H1 (cell line): ENCODE results near the gene ZFAND6. TPM values are rescaled to one million over a fixed set of nuclear protein-coding genes. Genes with fewer than 3 reads are reported as not detected.

Experiments used
- CTCF ChIA-PET: fragments of 300-600 bp; sonication (Branson Sonifier 250); formaldehyde crosslinking; loops from one replicate; lab custom pipeline; 2021; ENCODE audit not compliant: partially characterized antibody; lab: Charles Lee
- POLR2A ChIA-PET: fragments of 300-600 bp; sonication (Branson Sonifier 250); formaldehyde crosslinking; loops from one replicate; lab custom pipeline; 2021; ENCODE audit warnings: inconsistent platforms; ENCODE audit not compliant: partially characterized antibody; lab: Charles Lee
- DNase-seq, 2 experiments: peaks; one replicate each; pipeline versions ENCODE4 v3.0.0 to v3.0.0-alpha.2; 2010 to 2022; ENCODE audit warnings: low spot score in 2 of 2, low read depth in 1 of 2, mixed read lengths in 1 of 2
- FAIRE-seq: peaks from 2 replicates; lab custom pipeline; 2011; peaks lifted over from hg19 to GRCh38; lab: Jason Lieb, UNC
- H2AFZ ChIP-seq: 2 replicates; pipeline ENCODE4 v1.8.1; 2012; ENCODE audit warnings: low read length, inconsistent platforms
- H2AK5ac ChIP-seq: 2 replicates; pipeline ENCODE4 v1.6.1; 2013; ENCODE audit warnings: low read depth, low read length
- H2BK120ac ChIP-seq: replicated peaks from 2 replicates; pipeline ENCODE3; 2013; ENCODE audit warnings: low read depth, low read length, inconsistent platforms
- H2BK12ac ChIP-seq: 2 replicates; pipeline ENCODE4 v1.6.1; 2013; ENCODE audit warnings: low read depth, low read length
- H2BK15ac ChIP-seq: 2 replicates; pipeline ENCODE4 v1.6.1; 2013; ENCODE audit warnings: low read length
- H2BK20ac ChIP-seq: 2 replicates; pipeline ENCODE4 v1.6.1; 2013; ENCODE audit warnings: low read length
- H2BK5ac ChIP-seq: 2 replicates; pipeline ENCODE4 v1.6.1; 2013; ENCODE audit warnings: low read depth, low read length
- H3K14ac ChIP-seq: 2 replicates; pipeline ENCODE4 v1.6.1; 2013; ENCODE audit warnings: inconsistent platforms; ENCODE audit not compliant: insufficient read length
- H3K18ac ChIP-seq: 2 replicates; pipeline ENCODE4 v1.6.1; 2013; ENCODE audit warnings: low read length; ENCODE audit errors: extremely low read depth
- H3K23ac ChIP-seq: 2 replicates; pipeline ENCODE4 v1.6.1; 2013; ENCODE audit warnings: inconsistent platforms; ENCODE audit not compliant: insufficient read length
- H3K23me2 ChIP-seq: 2 replicates; pipeline ENCODE4 v1.6.1; 2013; ENCODE audit warnings: low read depth, low read length
- H3K27ac ChIP-seq: 2 replicates; pipeline ENCODE4 v1.6.1; 2011; ENCODE audit warnings: low read depth, low read length, inconsistent platforms
- H3K27me3 ChIP-seq, 4 experiments: replicated peaks in 1 of 4; 1 replicate in 1 of 4; 2 replicates in 3 of 4; pipeline versions ENCODE4 v1.6.1 to v1.8.1; 2011 to 2013; ENCODE audit warnings: low read length in 3 of 4, mild to moderate bottlenecking in 3 of 4, inconsistent platforms in 2 of 4, mixed read lengths in 2 of 4, moderate library complexity in 1 of 4; ENCODE audit not compliant: control insufficient read depth in 3 of 4, insufficient read depth in 3 of 4; ENCODE audit errors: extremely low read depth in 1 of 4
- H3K36me3 ChIP-seq, 4 experiments: 2 replicates each; pipeline versions ENCODE4 v1.6.1 to v1.8.1; 2011 to 2013; ENCODE audit warnings: mild to moderate bottlenecking in 4 of 4, low read length in 3 of 4, moderate library complexity in 2 of 4, control low read depth in 1 of 4, inconsistent platforms in 1 of 4; ENCODE audit not compliant: insufficient read depth in 4 of 4, control insufficient read depth in 2 of 4
- H3K4ac ChIP-seq: replicated peaks from 2 replicates; pipeline ENCODE3; 2013; ENCODE audit warnings: low read length, low read depth, mixed read lengths, inconsistent platforms; ENCODE audit not compliant: insufficient read length
- H3K4me1 ChIP-seq, 4 experiments: replicated peaks in 1 of 4; 1 replicate in 1 of 4; 2 replicates in 3 of 4; pipeline versions ENCODE4 v1.6.1 to v1.8.1; 2011 to 2013; ENCODE audit warnings: low read length in 3 of 4, inconsistent platforms in 2 of 4, mixed read lengths in 1 of 4; ENCODE audit not compliant: insufficient read depth in 4 of 4, control insufficient read depth in 3 of 4
- H3K4me2 ChIP-seq, 2 experiments: 2 replicates each; pipeline versions ENCODE4 v1.6.1 to v1.8.1; 2011 to 2013; ENCODE audit warnings: low read depth in 2 of 2, low read length in 2 of 2, control low read depth in 1 of 2, inconsistent platforms in 1 of 2, mild to moderate bottlenecking in 1 of 2; ENCODE audit not compliant: insufficient read depth in 1 of 2
- H3K4me3 ChIP-seq, 4 experiments: fragments of 200-600, 300-600 bp in 1 of 4; sonication (generic), shearing (Covaris generic), sonication (Bioruptor Twin) in 1 of 4; 2 replicates each; pipeline versions ENCODE4 v1.5.1 to v1.8.1; 2011 to 2016; ENCODE audit warnings: low read length in 4 of 4, low read depth in 3 of 4, control low read depth in 2 of 4, inconsistent platforms in 2 of 4, mild to moderate bottlenecking in 2 of 4, mixed read lengths in 1 of 4, moderate library complexity in 1 of 4; ENCODE audit not compliant: insufficient read depth in 2 of 4; ENCODE audit errors: extremely low read depth in 1 of 4
- H3K56ac ChIP-seq: replicated peaks from 2 replicates; pipeline ENCODE3; 2013; ENCODE audit warnings: low read depth, mild to moderate bottlenecking, mixed read lengths, low read length, inconsistent platforms; ENCODE audit not compliant: insufficient read length
- H3K79me1 ChIP-seq: 2 replicates; pipeline ENCODE4 v1.6.1; 2013; ENCODE audit warnings: low read depth, low read length, control low read depth
- H3K79me2 ChIP-seq, 2 experiments: 2 replicates each; pipeline versions ENCODE4 v1.6.1 to v1.8.1; 2012 to 2013; ENCODE audit warnings: low read length in 2 of 2, mild to moderate bottlenecking in 2 of 2, inconsistent platforms in 1 of 2; ENCODE audit not compliant: insufficient read depth in 2 of 2, control insufficient read depth in 1 of 2
- H3K9ac ChIP-seq, 4 experiments: replicated peaks in 1 of 4; 1 replicate in 1 of 4; 2 replicates in 3 of 4; pipeline versions ENCODE4 v1.6.1 to v1.8.1; 2011 to 2013; ENCODE audit warnings: low read depth in 3 of 4, low read length in 3 of 4, control low read depth in 2 of 4, mild to moderate bottlenecking in 2 of 4, moderate library complexity in 2 of 4, inconsistent platforms in 1 of 4; ENCODE audit errors: extremely low read depth in 1 of 4
- H3K9me3 ChIP-seq, 2 experiments: 2 replicates each; pipeline versions ENCODE4 v1.6.1 to v1.8.1; 2012 to 2013; ENCODE audit warnings: mild to moderate bottlenecking in 2 of 2, moderate library complexity in 2 of 2, control low read depth in 1 of 2, inconsistent platforms in 1 of 2, low read depth in 1 of 2, low read length in 1 of 2, mixed read lengths in 1 of 2; ENCODE audit not compliant: insufficient read depth in 2 of 2
- H4K20me1 ChIP-seq, 2 experiments: replicated peaks in 1 of 2; 2 replicates each; pipeline versions ENCODE3 to v1.8.1; 2011 to 2013; ENCODE audit warnings: inconsistent platforms in 2 of 2, low read length in 2 of 2, mild to moderate bottlenecking in 1 of 2; ENCODE audit not compliant: insufficient read depth in 2 of 2, control insufficient read depth in 1 of 2
- H4K5ac ChIP-seq: 2 replicates; pipeline ENCODE4 v1.6.1; 2013; ENCODE audit warnings: low read length, low read depth, mixed read lengths, inconsistent platforms; ENCODE audit not compliant: insufficient read length
- H4K8ac ChIP-seq: 2 replicates; pipeline ENCODE4 v1.8.0; 2013; ENCODE audit warnings: mild to moderate bottlenecking, moderate library complexity, low read length, inconsistent platforms; ENCODE audit not compliant: insufficient read depth; ENCODE audit errors: extremely low read depth
- H4K91ac ChIP-seq: replicated peaks from 2 replicates; pipeline ENCODE3; 2013; ENCODE audit warnings: low read length, mixed read lengths, inconsistent platforms; ENCODE audit not compliant: insufficient read length
- HDAC6 ChIP-seq: IDR thresholded peaks from one replicate; pipeline ENCODE4 v1.7.1; 2012; ENCODE audit warnings: low read depth, mild to moderate bottlenecking, inconsistent platforms, low read length, moderate library complexity
- KDM5A ChIP-seq: fragments of 200-600 bp; IDR thresholded peaks from 2 replicates; pipeline ENCODE4 v1.7.1; 2012; ENCODE audit warnings: mild to moderate bottlenecking, low read length, inconsistent platforms, mixed read lengths
- SP2 ChIP-seq: IDR thresholded peaks from 2 replicates; pipeline ENCODE4 v1.6.1; 2012; ENCODE audit warnings: mild to moderate bottlenecking, low read length, inconsistent platforms
- WGBS, 2 experiments: shearing (Covaris generic) in 1 of 2; methylation state at CpG; one replicate each; pipeline versions ENCODE4 v1.1.6 to v1.1.7; 2013 to 2015; ENCODE audit warnings: low lambda C conversion rate in 2 of 2, mixed read lengths in 2 of 2, inconsistent platforms in 1 of 2, low coverage in 1 of 2, missing lambda C conversion rate in 1 of 2; ENCODE audit not compliant: insufficient replicate concordance in 2 of 2, insufficient coverage in 1 of 2, insufficient read length in 1 of 2; ENCODE audit errors: extremely low coverage in 1 of 2, missing lambda C conversion rate in 1 of 2; 5-methylcytosine and 5-hydroxymethylcytosine counted together
- polyA plus RNA-seq, 7 experiments: library from polyadenylated mRNA; depleted of rRNA in 3 of 7; stranded (reverse) in 5 of 7; unstranded in 2 of 7; fragments of >200 nt in 5 of 7; fragments of 200-250 nt in 2 of 7; gene quantifications; 1 replicate in 5 of 7; 2 replicates in 1 of 7; 4 replicates in 1 of 7; pipeline versions ENCODE4 v1.2.1 to v1.2.3, GENCODE V29; 2011 to 2013; ENCODE audit warnings: missing spikeins in 2 of 7, mixed read lengths in 2 of 7
- total RNA-seq: library from RNA; stranded (reverse); fragmentation: NEBNext Ultra II Directional; extraction: Animal tissue kit (Norgen Biotek cat#: 25700); gene quantifications from 2 replicates; pipeline ENCODE4 v1.2.1, GENCODE V29; 2021

ZFAND6 gene
- total and polyA plus RNA-seq, 2 of the 8 experiments (the other 6 are each of a cell fraction or from before 2014, with no cell fraction given): 136 to 237 TPM

DNA sequence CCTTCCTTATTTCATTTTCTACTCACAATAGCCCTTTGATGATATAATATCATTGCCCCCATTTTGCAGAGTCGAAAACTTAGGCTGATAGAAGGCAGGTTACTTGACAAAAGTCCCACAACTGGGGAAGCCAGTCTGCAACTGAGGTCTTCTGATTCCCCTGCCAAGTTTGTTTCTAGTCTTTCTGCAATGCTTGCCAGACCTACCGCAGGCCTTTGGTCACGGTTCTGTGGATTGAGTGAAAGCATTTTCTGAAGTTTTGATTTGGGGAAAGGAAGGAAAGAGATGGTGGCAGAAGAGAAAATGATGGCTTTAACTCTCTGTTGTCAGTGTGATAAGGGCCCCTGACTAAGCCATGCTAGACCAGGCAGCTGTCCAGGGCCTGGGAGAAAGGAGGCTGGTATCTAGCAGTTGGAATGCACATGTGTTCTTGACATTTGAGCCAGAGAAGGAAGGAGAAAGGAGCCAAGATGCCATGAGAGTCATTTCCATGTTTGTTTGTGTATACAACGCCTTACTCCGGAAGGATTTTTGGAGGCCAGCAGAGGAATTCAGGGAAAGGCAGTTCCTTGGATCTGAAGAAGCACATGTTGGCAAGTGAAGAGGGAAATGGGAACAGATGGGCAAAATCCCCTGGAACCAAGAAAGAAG is 123.3 kb downstream of the ZFAND6 start:
- Histone ChIP-seq H3K23ac (no peak overlapping the region), H3K79me2 (no peaks in the 10 kb centered on the region), H3K4ac (no peak overlapping the region), H3K23me2 (no peaks in the 10 kb centered on the region), H2BK12ac (no peak overlapping the region), H3K18ac (no peak overlapping the region), H2BK5ac (no peak overlapping the region), H4K8ac (no peak overlapping the region), H2AFZ (no peak overlapping the region), H3K56ac (no peak overlapping the region), H3K4me2 (no peak overlapping the region), H3K9ac (no peak overlapping the region), H3K14ac (no peak overlapping the region), H3K4me1 (no peaks in the 10 kb centered on the region), H2BK120ac (no peak overlapping the region), H3K36me3 (peaks cover 0 to 7% (median 2%) of the 10 kb centered on the region in 4 experiments; a peak in 3 of 8 replicates), H3K4me3 (no peak overlapping the region), H4K5ac (no peak overlapping the region), H3K79me1 (no peaks in the 10 kb centered on the region), H3K9me3 (no peaks in the 10 kb centered on the region), H2BK15ac (no peak overlapping the region), H2AK5ac (no peak overlapping the region), H4K20me1 (no peaks in the 10 kb centered on the region), H3K27ac (no peak overlapping the region), H4K91ac (no peak overlapping the region), H2BK20ac (no peak overlapping the region), H3K27me3 (no peaks in the 10 kb centered on the region)
- 96% methylated on average over 5 of the region's 5 CpGs; no CpG with 5 or more reads in 1 of the 2 experiments for WGBS, 2 experiments
- ChIA-PET POLR2A (no interaction called here), CTCF (interaction anchor here (0.6 to 3.2 kb wide), 6 partner anchors 10 to 1096 kb away, joined by 3 to 12 read pairs (median 4); partner anchors contain the start of gene FAH)
- FAIRE-seq (no peak), DNase-seq (no peak)
- TF ChIP-seq SP2: no peak
- TF ChIP-seq KDM5A: no peak
- TF ChIP-seq HDAC6: no peak
